HG03159 (cell line): ENCODE data around the gene KLLN.
"Not testable (repeated sequence)": the region's sequence is repeated elsewhere in the genome, so short reads cannot be mapped to it uniquely, and the experiment has no call there.

Experiments
- ATAC-seq: cut with Tn5 transposase; IDR thresholded peaks from one replicate; pipeline ENCODE4 v1.9.1; 2021; ENCODE audit warnings: mild to moderate bottlenecking, moderate library complexity; ENCODE audit not compliant: unreplicated experiment

The KLLN gene

GRCh38 chr10:87867453-87867852 lies 4.1 kb upstream of the KLLN start:
- ATAC-seq: no peak

GRCh38 chr10:87866412-87866974 lies 3.2 kb upstream of the KLLN start:
- ATAC-seq: no peak

DNA sequence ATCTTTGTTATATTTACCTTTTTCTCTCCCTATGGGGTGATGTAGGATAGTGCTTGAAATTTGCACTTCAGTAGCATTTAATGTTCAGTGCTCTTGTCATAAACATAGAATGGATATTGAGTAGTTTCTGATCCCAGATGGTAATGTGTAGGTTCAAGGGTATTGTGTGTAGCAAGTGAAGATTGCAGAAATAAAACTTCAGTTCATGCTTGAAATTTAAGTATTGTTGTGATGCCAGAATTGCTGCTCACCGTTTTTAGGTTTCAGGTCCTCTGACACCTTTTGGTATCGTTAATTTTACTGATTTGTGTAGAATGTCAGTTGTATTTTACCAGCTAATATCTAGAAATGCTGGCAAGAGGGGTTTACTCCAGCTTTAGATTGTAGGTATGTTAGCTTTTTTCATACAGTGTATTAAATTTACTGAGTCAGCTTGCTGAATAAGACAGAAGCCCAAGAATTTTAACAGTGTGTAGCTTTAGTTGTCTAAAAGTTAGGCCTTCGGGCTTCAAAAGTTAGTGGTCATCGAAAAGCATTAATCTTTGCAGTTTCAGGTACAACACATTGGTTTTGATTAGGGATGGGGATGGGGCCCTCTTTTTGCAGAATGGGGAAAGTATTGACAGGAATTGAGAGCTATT lies 2.0 kb upstream of the KLLN start:
- ATAC-seq: no peak

DNA sequence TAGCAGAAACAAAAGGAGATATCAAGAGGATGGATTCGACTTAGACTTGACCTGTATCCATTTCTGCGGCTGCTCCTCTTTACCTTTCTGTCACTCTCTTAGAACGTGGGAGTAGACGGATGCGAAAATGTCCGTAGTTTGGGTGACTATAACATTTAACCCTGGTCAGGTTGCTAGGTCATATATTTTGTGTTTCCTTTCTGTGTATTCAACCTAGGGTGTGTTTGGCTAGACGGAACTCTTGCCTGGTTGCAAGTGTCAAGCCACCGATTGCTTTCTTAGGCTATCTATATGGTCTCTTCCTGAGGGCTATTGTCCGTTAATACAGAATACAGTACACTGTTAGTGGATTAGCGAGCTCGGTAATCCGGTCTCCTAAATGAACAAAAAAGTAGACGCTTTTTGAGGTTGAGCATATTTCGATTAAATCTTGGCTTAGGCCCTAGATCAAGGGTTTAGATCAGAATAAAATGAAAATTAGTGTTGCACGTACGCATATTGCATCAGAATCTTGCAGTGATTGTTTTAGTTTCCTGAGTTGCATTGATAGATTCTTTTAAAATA lies 1.2 kb upstream of the KLLN start:
- no peak for ATAC-seq

- not testable (repeated sequence) for ATAC-seq
Observed at GRCh38 chr10:87863951-87864495, 690 bp upstream of the KLLN start.

DNA sequence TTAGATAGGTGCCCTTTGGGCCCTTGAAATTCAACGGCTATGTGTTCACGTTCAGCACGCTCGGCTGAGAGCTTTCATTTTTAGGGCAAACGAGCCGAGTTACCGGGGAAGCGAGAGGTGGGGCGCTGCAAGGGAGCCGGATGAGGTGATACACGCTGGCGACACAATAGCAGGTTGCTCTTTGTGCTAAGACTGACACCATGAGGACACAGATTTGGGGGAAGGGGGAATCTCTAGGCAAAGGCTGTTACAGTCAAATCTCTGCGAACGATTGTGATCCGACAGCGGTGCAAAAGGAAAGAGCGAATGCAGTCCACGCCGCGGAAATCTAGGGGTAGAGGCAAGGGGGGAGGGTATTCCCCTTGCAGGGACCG lies 667 bp downstream of the KLLN start:
- ATAC-seq: peak; percentile 20

GRCh38 chr10:87861953-87862678 lies 1.2 kb downstream of the KLLN start:
- ATAC-seq: peak; percentile 55

DNA sequence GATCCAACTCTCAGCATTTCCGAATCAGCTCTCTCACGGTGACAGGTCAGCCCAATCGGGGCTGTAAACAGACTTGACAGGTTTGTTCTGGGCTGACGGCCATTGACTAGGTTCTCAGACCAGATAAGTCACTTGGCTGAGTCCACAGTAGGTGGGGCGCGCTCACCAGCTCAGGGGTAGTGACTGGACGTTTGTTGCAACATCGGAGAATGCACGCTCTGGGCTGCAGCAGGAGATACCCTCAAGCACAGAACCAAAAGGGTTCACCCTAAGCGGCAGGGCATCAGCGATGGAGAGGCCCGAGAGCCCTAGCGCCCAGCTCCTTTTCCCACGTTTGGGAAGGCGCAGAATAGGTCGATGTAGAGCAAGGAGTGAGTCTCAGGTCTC lies 1.8 kb downstream of the KLLN start:
- peak; percentile 5 for ATAC-seq

DNA sequence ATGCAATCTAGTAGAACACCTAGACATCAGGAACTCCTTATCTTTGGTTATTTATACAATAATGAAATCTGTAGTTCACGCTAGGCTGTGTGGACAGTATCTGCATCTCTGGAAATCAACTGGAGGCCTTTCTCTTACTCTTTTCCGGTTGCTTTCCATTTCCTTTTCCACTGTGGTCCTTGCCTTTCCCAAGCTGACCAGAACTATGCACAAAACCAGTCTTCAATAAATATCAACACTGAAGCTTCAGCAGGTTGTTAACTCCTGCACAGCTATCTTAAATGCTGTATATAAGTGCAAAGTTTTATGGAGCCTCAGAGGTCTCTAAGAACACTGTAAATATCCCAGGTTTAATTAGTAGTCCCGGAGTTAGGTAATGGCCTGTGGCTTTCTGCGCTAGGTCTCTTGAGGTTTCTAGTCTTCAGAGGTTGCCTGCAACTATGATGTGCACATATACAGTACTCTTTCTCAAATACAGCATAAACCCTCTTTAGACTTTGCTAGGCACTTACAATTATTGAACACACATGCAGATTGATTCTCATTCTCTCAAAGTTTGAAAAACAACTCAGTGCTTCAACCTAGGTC lies 2.4 kb downstream of the KLLN start:
- ATAC-seq: no peak

DNA sequence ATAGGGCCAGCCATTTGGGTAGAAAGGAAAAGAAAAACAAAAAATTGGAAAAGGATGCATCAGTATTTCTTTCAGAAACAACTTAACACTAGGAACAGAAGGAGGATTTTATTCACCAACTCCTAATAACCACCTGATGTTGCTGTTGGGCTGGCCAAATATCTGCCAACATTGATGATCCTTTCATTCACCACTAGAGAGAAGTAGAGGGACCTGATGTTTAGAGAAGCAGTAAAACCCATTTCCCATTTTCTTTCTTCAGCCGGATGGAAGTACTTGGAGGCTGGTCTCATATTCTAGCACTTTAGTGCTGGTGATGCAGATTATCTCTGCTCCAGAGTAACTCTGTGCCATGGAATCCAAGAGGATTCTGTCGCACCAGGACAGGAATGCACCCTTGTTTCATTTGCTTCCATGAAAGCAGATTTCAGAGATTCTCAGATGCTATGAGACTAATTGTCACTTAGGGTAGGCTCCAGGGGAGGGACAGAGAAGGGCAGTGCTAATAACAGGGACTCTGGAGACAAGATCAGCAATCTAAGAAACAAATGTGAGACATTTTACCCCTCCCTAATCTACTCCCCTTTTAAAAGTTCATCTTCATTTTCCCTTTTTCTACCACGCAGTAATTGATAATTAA lies 3.1 kb downstream of the KLLN start:
- no peak for ATAC-seq

- ATAC-seq: not testable (repeated sequence)
Observed at GRCh38 chr10:87855665-87856064, 7.7 kb downstream of the KLLN start.

DNA sequence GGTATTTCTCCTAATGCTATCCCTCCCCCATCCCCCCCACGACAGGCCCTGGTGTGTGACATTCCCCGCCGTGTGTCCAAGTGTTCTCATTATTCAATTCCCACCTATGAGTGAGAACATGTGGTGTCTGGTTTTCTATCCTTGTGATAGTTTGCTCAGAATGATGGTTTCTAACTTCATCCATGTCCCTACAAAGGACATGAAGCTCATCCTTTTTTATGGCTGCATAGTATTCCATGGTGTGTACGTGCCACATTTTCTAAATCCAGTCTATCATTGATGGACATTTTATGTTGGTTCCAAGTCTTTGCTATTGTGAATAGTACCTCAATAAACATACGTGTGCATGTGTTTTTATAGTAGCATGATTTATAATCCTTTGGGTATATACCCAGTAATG lies 8.1 kb downstream of the KLLN start:
- ATAC-seq: not testable (repeated sequence)

GRCh38 chr10:87852089-87852488 lies 11.2 kb downstream of the KLLN start:
- no peak for ATAC-seq

GRCh38 chr10:87850742-87851205 lies 12.6 kb downstream of the KLLN start:
- ATAC-seq: no peak

- no peak for ATAC-seq
Observed at GRCh38 chr10:87849001-87849400, 14.3 kb downstream of the KLLN start.

DNA sequence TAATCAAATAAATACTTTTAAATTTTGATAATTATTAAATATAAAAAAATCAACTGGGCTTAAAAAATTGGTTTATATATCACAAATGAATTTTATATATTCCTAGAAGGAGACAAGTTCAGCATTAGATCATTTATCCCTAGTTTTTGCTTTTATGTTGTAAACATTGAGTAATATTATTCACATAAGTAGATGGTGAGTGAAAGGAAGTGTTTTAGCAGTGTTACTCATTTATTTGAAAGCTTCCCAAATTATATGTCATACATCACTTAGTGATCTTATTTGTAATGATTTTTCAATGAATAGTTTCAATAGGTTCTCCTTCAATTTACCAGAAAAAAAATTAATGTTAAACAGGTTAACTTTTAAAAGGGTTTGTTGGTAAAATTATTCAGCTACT lies 15.8 kb downstream of the KLLN start:
- ATAC-seq: no peak

- not testable (repeated sequence) for ATAC-seq
Observed at GRCh38 chr10:87846711-87847110, 16.6 kb downstream of the KLLN start.

- ATAC-seq: no peak
Observed at GRCh38 chr10:87846023-87846422, 17.3 kb downstream of the KLLN start.

- ATAC-seq: no peak
Observed at GRCh38 chr10:87845624-87845998, 17.7 kb downstream of the KLLN start.

- ATAC-seq: no peak
Observed at GRCh38 chr10:87844837-87845623, 18.3 kb downstream of the KLLN start.
